HEK293 (cell line): Measurements from ENCODE around the gene MGAT4C.

Experiments used
- CTCF ChIA-PET: fragments of 350-600 bp; formaldehyde crosslinking; extraction: SDS; loops from one replicate; lab custom pipeline; 2021; ENCODE audit warnings: antibody characterized with exemption; lab: Yijun Ruan, JAX
- POLR2A ChIA-PET: fragments of 300-600 bp; formaldehyde crosslinking; extraction: SDS; loops from one replicate; lab custom pipeline; 2020; ENCODE audit warnings: antibody characterized with exemption, inconsistent platforms; lab: Yijun Ruan, JAX
- H3K27ac ChIP-seq: fragments of 200-500 bp; sonication (Bioruptor generic); 2 replicates; pipeline ENCODE4 v1.5.1; 2014; ENCODE audit warnings: low read depth, low read length, control low read depth, inconsistent platforms; ENCODE audit errors: extremely low read depth
- H3K36me3 ChIP-seq, 2 experiments: fragments of 200-500 bp in 1 of 2; sonication (Bioruptor generic) in 1 of 2; 1 replicate in 1 of 2; 2 replicates in 1 of 2; pipeline ENCODE4 v1.5.1; 2014 to 2017; ENCODE audit warnings: inconsistent platforms in 2 of 2, low read length in 2 of 2; ENCODE audit not compliant: control insufficient read depth in 2 of 2, insufficient read depth in 1 of 2
- H3K4me1 ChIP-seq: fragments of 200-500 bp; sonication (Bioruptor generic); 2 replicates; pipeline ENCODE4 v1.5.1; 2014; ENCODE audit warnings: mild to moderate bottlenecking, low read length, inconsistent platforms; ENCODE audit not compliant: control insufficient read depth, insufficient read depth
- H3K4me3 ChIP-seq: 2 replicates; pipeline ENCODE4 v1.5.1; 2011; ENCODE audit warnings: low read depth, mild to moderate bottlenecking, control low read depth, low read length, moderate library complexity
- H3K9me3 ChIP-seq: fragments of 200-500 bp; sonication (Bioruptor generic); 2 replicates; pipeline ENCODE4 v1.5.1; 2014; ENCODE audit warnings: low read depth, low read length, inconsistent platforms; ENCODE audit not compliant: control insufficient read depth, insufficient read depth
- BCL6B ChIP-seq: fragments of 450-650 bp; formaldehyde crosslinking; IDR thresholded peaks from 2 replicates; pipeline ENCODE4 v1.5.1; 2017; ENCODE audit warnings: missing biosample characterization, missing genetic modification characterization
- ELK4 ChIP-seq: IDR thresholded peaks from 2 replicates; pipeline ENCODE4 v1.6.1; 2011; ENCODE audit warnings: mild to moderate bottlenecking, low read depth, low read length, borderline replicate concordance
- PRDM4 ChIP-seq: fragments of 450-650 bp; formaldehyde crosslinking; IDR thresholded peaks from 2 replicates; pipeline ENCODE4 v1.5.1; 2017; ENCODE audit warnings: missing biosample characterization, missing genetic modification characterization
- RBAK ChIP-seq: fragments of 450-650 bp; formaldehyde crosslinking; IDR thresholded peaks from 2 replicates; pipeline ENCODE4 v1.5.1; 2016; ENCODE audit warnings: missing biosample characterization, missing genetic modification characterization
- SCRT1 ChIP-seq: fragments of 450-650 bp; formaldehyde crosslinking; IDR thresholded peaks from 2 replicates; pipeline ENCODE4 v1.5.1; 2016; ENCODE audit warnings: missing biosample characterization, missing genetic modification characterization, borderline replicate concordance
- SP2 ChIP-seq: fragments of 450-650 bp; formaldehyde crosslinking; IDR thresholded peaks from 2 replicates; pipeline ENCODE4 v1.5.1; 2016; ENCODE audit warnings: missing biosample characterization, missing genetic modification characterization
- ZBTB21 ChIP-seq: fragments of 450-650 bp; formaldehyde crosslinking; IDR thresholded peaks from 2 replicates; pipeline ENCODE4 v1.5.1; 2017; ENCODE audit warnings: missing biosample characterization, missing genetic modification characterization
- ZBTB26 ChIP-seq: fragments of 450-650 bp; formaldehyde crosslinking; optimal IDR thresholded peaks from 2 replicates; pipeline ENCODE3; 2016; ENCODE audit warnings: missing biosample characterization, mild to moderate bottlenecking, missing genetic modification characterization
- ZNF114 ChIP-seq: fragments of 450-650 bp; formaldehyde crosslinking; IDR thresholded peaks from 2 replicates; pipeline ENCODE4 v1.5.0; 2017; ENCODE audit warnings: missing biosample characterization, missing genetic modification characterization
- ZNF121 ChIP-seq: fragments of 450-650 bp; formaldehyde crosslinking; IDR thresholded peaks from 2 replicates; pipeline ENCODE4 v1.5.1; 2016; ENCODE audit warnings: missing biosample characterization, missing genetic modification characterization
- ZNF133 ChIP-seq: fragments of 450-650 bp; formaldehyde crosslinking; IDR thresholded peaks from 2 replicates; pipeline ENCODE4 v1.5.1; 2016; ENCODE audit warnings: missing biosample characterization, missing genetic modification characterization
- ZNF24 ChIP-seq: fragments of 450-650 bp; formaldehyde crosslinking; IDR thresholded peaks from 2 replicates; pipeline ENCODE4 v1.5.1; 2016; ENCODE audit warnings: missing biosample characterization, missing genetic modification characterization
- ZNF362 ChIP-seq: fragments of 450-650 bp; formaldehyde crosslinking; IDR thresholded peaks from 2 replicates; pipeline ENCODE4 v1.5.1; 2016; ENCODE audit warnings: missing biosample characterization, missing genetic modification characterization
- ZNF423 ChIP-seq: fragments of 450-650 bp; formaldehyde crosslinking; IDR thresholded peaks from 2 replicates; pipeline ENCODE4 v1.5.1; 2016; ENCODE audit warnings: missing biosample characterization, missing genetic modification characterization
- ZNF585B ChIP-seq: fragments of 450-650 bp; formaldehyde crosslinking; IDR thresholded peaks from 2 replicates; pipeline ENCODE4 v1.5.1; 2016; ENCODE audit warnings: missing biosample characterization, missing genetic modification characterization
- ZNF776 ChIP-seq: fragments of 450-650 bp; formaldehyde crosslinking; IDR thresholded peaks from 2 replicates; pipeline ENCODE4 v1.5.0; 2017; ENCODE audit warnings: missing biosample characterization, missing genetic modification characterization, borderline replicate concordance
- ZSCAN16 ChIP-seq: fragments of 450-650 bp; formaldehyde crosslinking; IDR thresholded peaks from 2 replicates; pipeline ENCODE4 v1.5.1; 2016; ENCODE audit warnings: missing biosample characterization, missing genetic modification characterization

Gene MGAT4C

GRCh38 chr12:86188226-86188625, 68.0 kb downstream of the MGAT4C start:
- Histone ChIP-seq H3K27ac (no peak overlapping the region), H3K4me1 (no peaks in the 10 kb centered on the region)
- CTCF ChIA-PET: no interaction called here
- no peak for TF ChIP-seq RBAK (tag by site-specific recombination)
- TF ChIP-seq SCRT1: no peak
- no peak for TF ChIP-seq ZNF121 (tag by site-specific recombination)
- no peak for TF ChIP-seq PRDM4 (tag by site-specific recombination)
- no peak for TF ChIP-seq ZSCAN16
- TF ChIP-seq, all 188 proteins: peak for 0
- POLR2A ChIA-PET: no interaction called here
- H3K4me3 ChIP-seq: no peak overlapping the region
- no peaks in the 10 kb centered on the region for H3K36me3 ChIP-seq
- H3K9me3 ChIP-seq: no peaks in the 10 kb centered on the region

- ChIA-PET CTCF (interaction anchor here (0.7 kb wide), 2 partner anchors 10 to 1922 kb away, joined by 3 read pairs; no protein-coding TSS in a partner anchor), POLR2A (no interaction called here)
- TF ChIP-seq ZBTB26 (no peak), ZNF423 (tag by site-specific recombination) (no peak), ZNF114 (tag by site-specific recombination) (no peak), ELK4 (no peak), ZNF362 (tag by site-specific recombination) (no peak), SP2 (tag by site-specific recombination) (no peak), ZNF776 (tag by site-specific recombination) (no peak), BCL6B (tag by site-specific recombination) (no peak), ZNF133 (no peak), ZNF24 (tag by site-specific recombination) (no peak)
Measured at GRCh38 chr12:86186449-86186848, 69.7 kb downstream of the MGAT4C start.

GRCh38 chr12:86179855-86180254, 76.3 kb downstream of the MGAT4C start:
- CTCF ChIA-PET: no interaction called here
- Histone ChIP-seq H3K4me1 (no peaks in the 10 kb centered on the region), H3K4me3 (no peak overlapping the region), H3K9me3 (no peaks in the 10 kb centered on the region), H3K27ac (no peak overlapping the region), H3K36me3 (no peaks in the 10 kb centered on the region)
- TF ChIP-seq ZBTB21 (tag by site-specific recombination): no peak
- peak; percentile 71 for TF ChIP-seq ZNF585B (tag by site-specific recombination)
- POLR2A ChIA-PET: no interaction called here

More at GRCh38 chr12:86186449-86186848, 69.7 kb downstream of the MGAT4C start:
- Histone ChIP-seq H3K4me1 (no peaks in the 10 kb centered on the region), H3K9me3 (no peaks in the 10 kb centered on the region), H3K27ac (no peak overlapping the region), H3K36me3 (no peaks in the 10 kb centered on the region), H3K4me3 (no peak overlapping the region)
